ENCODE results near the gene GRAMD4. TPM values are rescaled to one million over a fixed set of nuclear protein-coding genes. Genes with fewer than 3 reads are reported as not detected.

GRAMD4 gene
- total and polyA plus RNA-seq, 3 donors from 2014 or later: 20.8 to 81.5 (median 61.2) TPM

GRCh38 chr22:46593211-46593681 lies 26.9 kb upstream of the GRAMD4 start:
- no peak overlapping the region for H3K4me3 ChIP-seq
- intact Hi-C loops (cut with DNase I; ENCODE audit: low total_unique reads): no loop called here
- no peaks in the 10 kb centered on the region for H3K27me3 ChIP-seq
- H3K4me1 ChIP-seq: peaks cover 8% of the 10 kb centered on the region
- peak; percentile 53 for DNase-seq
- 61 to 70% methylated on average over 15 to 19 of the region's 19 CpGs for WGBS, 2 donors
- TF ChIP-seq POLR2A (IDR thresholded peaks at IDR 0.05) (no peak), CTCF (IDR thresholded peaks at IDR 0.05) (no peak)
- H3K9me3 ChIP-seq: no peaks in the 10 kb centered on the region
- peak overlapping the region; percentile 7 to 62 for H3K27ac ChIP-seq
- no peaks in the 10 kb centered on the region for H3K36me3 ChIP-seq (ENCODE audit: low read depth, missing control alignments)

GRCh38 chr22:46593996-46594946 lies 25.9 kb upstream of the GRAMD4 start:
- no peaks in the 10 kb centered on the region for H3K27me3 ChIP-seq
- no peaks in the 10 kb centered on the region for H3K9me3 ChIP-seq
- intact Hi-C loops (cut with DNase I; ENCODE audit: low total_unique reads): no loop called here
- H3K36me3 ChIP-seq (ENCODE audit: low read depth, missing control alignments): no peaks in the 10 kb centered on the region
- DNase-seq: no peak
- peaks cover 5% of the 10 kb centered on the region for H3K4me1 ChIP-seq
- H3K27ac ChIP-seq: peak overlapping the region in 1 of 2 donors; percentile 62
- no peak for TF ChIP-seq CTCF (IDR thresholded peaks at IDR 0.05)
- no peak for TF ChIP-seq POLR2A (IDR thresholded peaks at IDR 0.05)
- 87 to 96% methylated on average over 12 to 15 of the region's 15 CpGs for WGBS, 2 donors
- H3K4me3 ChIP-seq: no peak overlapping the region

- no peak overlapping the region for H3K27ac ChIP-seq
- no peaks in the 10 kb centered on the region for H3K9me3 ChIP-seq
- intact Hi-C loops (cut with DNase I; ENCODE audit: low total_unique reads): no loop called here
- H3K4me3 ChIP-seq: no peak overlapping the region
- TF ChIP-seq CTCF (IDR thresholded peaks at IDR 0.05): no peak
- no peak for TF ChIP-seq POLR2A (IDR thresholded peaks at IDR 0.05)
- peaks cover 5% of the 10 kb centered on the region for H3K4me1 ChIP-seq
- no peaks in the 10 kb centered on the region for H3K27me3 ChIP-seq
- DNase-seq: no peak
- no peaks in the 10 kb centered on the region for H3K36me3 ChIP-seq (ENCODE audit: low read depth, missing control alignments)
- 83 to 92% methylated on average over 11 to 17 of the region's 17 CpGs for WGBS, 2 donors
Observed at GRCh38 chr22:46594947-46595298, 25.3 kb upstream of the GRAMD4 start.

GRCh38 chr22:46595545-46595944 lies 24.6 kb upstream of the GRAMD4 start:
- Histone ChIP-seq H3K27ac (no peak overlapping the region), H3K9me3 (no peaks in the 10 kb centered on the region), H3K4me1 (peaks cover 5% of the 10 kb centered on the region), H3K27me3 (no peaks in the 10 kb centered on the region), H3K4me3 (no peak overlapping the region), H3K36me3 (ENCODE audit: low read depth, missing control alignments) (no peaks in the 10 kb centered on the region)
- no peak for DNase-seq
- intact Hi-C loops (cut with DNase I; ENCODE audit: low total_unique reads): no loop called here
- TF ChIP-seq CTCF (IDR thresholded peaks at IDR 0.05): no peak
- TF ChIP-seq POLR2A (IDR thresholded peaks at IDR 0.05): no peak
- WGBS, 2 donors: 88 to 95% methylated on average over 6 to 8 of the region's 8 CpGs

Measured in testis (tissue), 3 donors.